Lung (tissue), 12 donors: ENCODE measurements around the gene TGFBR3. TPM values are rescaled to one million over a fixed set of nuclear protein-coding genes. Genes with fewer than 3 reads are reported as not detected.

ENCODE experiments used
- ATAC-seq: fragments of 200-7000 bp; cut with Tn5 transposase; one replicate; pipeline ENCODE4 v1.9.1; 2020; ENCODE audit warnings: moderate number of reproducible peaks; ENCODE audit not compliant: insufficient read depth, low FRiP score
- DNase-seq, 3 donors: peaks; one replicate each; pipeline ENCODE4 v3.0.0-alpha.2; 2013 to 2017
- H3K27ac ChIP-seq, 2 donors: one replicate each; pipeline ENCODE4 v1.5.1; 2013; ENCODE audit warnings: mild to moderate bottlenecking in 2 of 2, moderate library complexity in 2 of 2, control low read depth in 1 of 2, inconsistent platforms in 1 of 2, low read depth in 1 of 2, low read length in 1 of 2
- H3K27me3 ChIP-seq, 3 donors: one replicate each; pipeline ENCODE4 v1.5.1; 2013; ENCODE audit warnings: low read length in 2 of 3; ENCODE audit not compliant: control insufficient read depth in 3 of 3, insufficient read depth in 3 of 3
- H3K36me3 ChIP-seq, 4 donors: one replicate each; pipeline ENCODE4 v1.5.1; 2013; ENCODE audit warnings: low read length in 4 of 4, mild to moderate bottlenecking in 1 of 4, moderate library complexity in 1 of 4; ENCODE audit not compliant: control insufficient read depth in 4 of 4, insufficient read depth in 4 of 4
- H3K4me1 ChIP-seq, 5 donors: one replicate each; pipeline ENCODE4 v1.5.1; 2013; ENCODE audit warnings: low read length in 5 of 5, mild to moderate bottlenecking in 2 of 5, moderate library complexity in 1 of 5; ENCODE audit not compliant: control insufficient read depth in 5 of 5, insufficient read depth in 5 of 5
- H3K4me3 ChIP-seq: one replicate; pipeline ENCODE4 v1.5.1; 2013; ENCODE audit warnings: mild to moderate bottlenecking, control low read depth, moderate library complexity
- H3K9ac ChIP-seq, 2 donors: one replicate each; pipeline ENCODE4 v1.5.1; 2013; ENCODE audit warnings: low read length in 2 of 2, control low read depth in 1 of 2; ENCODE audit not compliant: insufficient read depth in 1 of 2
- H3K9me3 ChIP-seq, 4 donors: one replicate each; pipeline ENCODE4 v1.5.1; 2013; ENCODE audit warnings: low read length in 3 of 4, mild to moderate bottlenecking in 1 of 4, moderate library complexity in 1 of 4; ENCODE audit not compliant: control insufficient read depth in 4 of 4, insufficient read depth in 3 of 4
- CTCF ChIP-seq: IDR thresholded peaks from 2 replicates; pipeline ENCODE4 v1.5.1; 2012; ENCODE audit warnings: mild to moderate bottlenecking; ENCODE audit errors: control extremely low read depth, extremely low read depth
- WGBS, 2 donors: extraction: QIAGEN DNeasy Blood & Tissue Kit; methylation state at CpG; one replicate each; pipeline ENCODE4 v1.1.7; 2013; 5-methylcytosine and 5-hydroxymethylcytosine counted together
- polyA plus RNA-seq, 2 donors: library from polyadenylated mRNA; stranded (reverse); fragments of 200-250 nt; gene quantifications; one replicate each; pipeline ENCODE4 v1.2.1, GENCODE V29; 2013
- total RNA-seq, 2 donors: library from RNA; depleted of rRNA in 1 of 2; stranded (reverse); fragments of >200 nt in 1 of 2; gene quantifications; one replicate each; pipeline ENCODE4 v1.2.1, GENCODE V29; 2014 to 2021
- donor health status: control.
- donor health status: control.
- donor health status: Bipolar disorder and iron deficiency.
- donor health status: healthy.
- donor health status: DM: yes; HTN: yes; CAD: no.

Gene TGFBR3
- total and polyA plus RNA-seq, 4 donors = 13.1 to 99.6 (median 26.5) TPM

- H3K27ac ChIP-seq = peak overlapping the region; percentile 33 to 76
- H3K9me3 ChIP-seq = no peaks in the 10 kb centered on the region
- H3K36me3 ChIP-seq = no peaks in the 10 kb centered on the region
- H3K4me1 ChIP-seq = peaks cover 14 to 35% (median 20%) of the 10 kb centered on the region in 5 donors
- DNase-seq = peak; percentile 33 to 83 (median 82)
- TF ChIP-seq CTCF = no peak
- peak overlapping the region in 1 of 2 donors; percentile 47 for H3K9ac ChIP-seq
- no peaks in the 10 kb centered on the region for H3K27me3 ChIP-seq
- 50 to 58% methylated on average over 8 of the region's 8 CpGs for WGBS, 2 donors
- ATAC-seq = no peak
- no peak overlapping the region for H3K4me3 ChIP-seq
Observed at GRCh38 chr1:91831132-91831930, 54.6 kb downstream of the TGFBR3 start.

- 38 to 43% methylated on average over 10 of the region's 10 CpGs for WGBS, 2 donors
- Histone ChIP-seq H3K4me1 (peaks cover 14 to 33% (median 20%) of the 10 kb centered on the region in 5 donors), H3K9me3 (no peaks in the 10 kb centered on the region), H3K4me3 (no peak overlapping the region), H3K27me3 (no peaks in the 10 kb centered on the region), H3K27ac (peak overlapping the region; percentile 47 to 76), H3K9ac (peak overlapping the region in 1 of 2 donors; percentile 47), H3K36me3 (no peaks in the 10 kb centered on the region)
- no peak for ATAC-seq
- TF ChIP-seq CTCF = no peak
- peak; percentile 92 to 95 (median 93) for DNase-seq
Observed at GRCh38 chr1:91830242-91831131, 55.5 kb downstream of the TGFBR3 start.

GRCh38 chr1:91829293-91830153 is 56.4 kb downstream of the TGFBR3 start:
- 75 to 84% methylated on average over 6 of the region's 6 CpGs for whole genome bisulfite sequencing, 2 donors
- Histone ChIP-seq H3K27ac (peak overlapping the region; percentile 47 to 76), H3K4me1 (peaks cover 14 to 33% (median 20%) of the 10 kb centered on the region in 5 donors), H3K4me3 (no peak overlapping the region), H3K36me3 (no peaks in the 10 kb centered on the region), H3K9ac (no peak overlapping the region), H3K9me3 (no peaks in the 10 kb centered on the region), H3K27me3 (no peaks in the 10 kb centered on the region)
- DNase-seq = no peak
- no peak for TF ChIP-seq CTCF
- no peak for ATAC-seq
